Activated CD8-positive, alpha-beta memory T cell treated with anti-CD3 and anti-CD28 coated beads, Interleukin-2, amount 50 U/mL, for 24 hours (primary cell): ENCODE measurements around the gene SMYD3.
"Not testable (repeated sequence)": the region's sequence is repeated elsewhere in the genome, so short reads cannot be mapped to it uniquely, and the experiment has no call there.

Experiments used
- DNase-seq: peaks from one replicate; pipeline ENCODE4 v3.0.0-alpha.2; 2020; ENCODE audit errors: extremely low read depth

The SMYD3 gene

DNA sequence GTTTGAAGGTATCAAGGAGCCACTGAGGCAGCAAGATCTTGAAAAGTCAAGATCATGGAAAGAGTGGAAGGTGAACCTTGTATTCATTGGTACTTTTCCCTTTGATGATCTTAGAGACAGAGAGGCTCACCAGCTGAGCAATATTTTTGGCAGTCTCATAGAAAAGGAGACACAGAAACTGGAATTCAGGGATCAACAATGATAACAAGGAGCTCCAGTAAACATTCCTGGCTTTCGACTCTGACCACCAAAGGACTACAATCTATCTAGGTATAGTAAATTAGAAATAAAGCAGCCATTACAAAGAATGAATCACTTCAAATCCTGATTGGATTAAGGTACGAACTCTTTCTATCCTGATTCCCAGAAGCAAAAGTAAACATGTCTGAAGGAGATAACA, 736.9 kb downstream of the SMYD3 start:
- DNase-seq = no peak

DNA sequence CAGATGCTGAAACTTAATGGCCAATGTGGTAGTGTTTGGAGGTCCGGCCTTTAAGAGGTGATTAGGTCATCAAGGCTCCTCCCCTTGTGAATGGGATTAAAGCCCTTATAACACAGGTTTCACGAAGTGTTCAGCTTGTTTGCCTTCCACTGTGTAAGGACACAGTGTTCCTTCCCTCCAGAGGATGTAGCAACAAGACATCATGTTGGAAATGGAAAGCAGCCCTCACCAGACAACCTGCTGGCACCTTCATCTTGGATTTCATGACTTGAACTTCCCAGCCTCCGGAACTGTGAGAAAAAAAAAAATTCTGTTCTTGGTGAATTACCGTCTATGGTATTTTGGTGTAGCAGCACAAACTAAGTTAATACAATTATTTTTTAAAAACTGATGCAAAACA, 738.5 kb downstream of the SMYD3 start:
- no peak for DNase-seq

GRCh38 chr1:245765230-245766000, 741.7 kb downstream of the SMYD3 start:
- DNase-seq = no peak

DNA sequence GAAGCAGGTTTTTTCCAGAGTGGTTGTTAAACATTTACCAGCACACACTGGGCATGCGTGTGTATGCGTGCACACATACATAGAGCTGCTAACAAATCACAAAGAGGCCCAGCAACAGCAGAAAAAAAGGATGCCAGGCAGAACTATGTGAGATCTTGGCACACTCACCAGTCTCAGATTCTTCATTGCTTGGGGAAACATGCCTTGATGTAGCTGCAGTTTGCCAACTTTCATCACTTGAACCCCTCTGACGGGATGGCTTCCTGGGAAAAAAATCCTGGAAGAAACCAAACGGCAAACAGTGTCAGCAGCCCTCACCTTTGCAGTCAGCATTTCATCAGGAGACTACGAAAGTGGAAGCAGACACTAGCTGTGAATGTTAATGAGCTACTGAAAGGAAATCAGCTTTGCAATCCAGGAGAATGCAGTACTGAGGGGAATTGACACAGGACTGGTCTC, 743.2 kb downstream of the SMYD3 start:
- no peak for DNase-seq

DNA sequence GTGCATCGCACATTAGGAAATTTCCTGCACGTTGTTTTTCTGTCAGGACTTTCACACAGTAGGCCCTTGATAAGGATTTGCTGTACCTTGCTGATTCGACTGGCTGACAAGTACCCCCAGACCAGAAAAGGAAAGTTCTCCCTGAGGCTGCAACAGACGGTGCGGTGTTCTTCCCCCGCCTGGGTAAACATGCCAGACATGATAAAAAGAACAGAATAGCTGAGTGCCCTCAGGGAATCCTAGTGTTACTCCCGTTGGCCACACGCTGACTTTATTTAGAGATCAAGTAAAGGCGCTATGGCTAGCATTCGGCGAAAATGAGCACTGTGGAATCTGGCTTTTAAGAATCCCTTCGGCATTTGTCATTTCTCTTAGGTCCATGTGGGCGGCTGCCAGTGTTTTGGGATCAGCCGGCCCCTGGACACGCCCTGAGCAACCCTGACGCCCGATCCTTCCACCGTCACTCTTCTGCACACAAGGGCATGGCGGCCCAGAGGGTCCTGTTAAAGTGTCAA, 744.6 kb downstream of the SMYD3 start:
- no peak for DNase-seq

DNA sequence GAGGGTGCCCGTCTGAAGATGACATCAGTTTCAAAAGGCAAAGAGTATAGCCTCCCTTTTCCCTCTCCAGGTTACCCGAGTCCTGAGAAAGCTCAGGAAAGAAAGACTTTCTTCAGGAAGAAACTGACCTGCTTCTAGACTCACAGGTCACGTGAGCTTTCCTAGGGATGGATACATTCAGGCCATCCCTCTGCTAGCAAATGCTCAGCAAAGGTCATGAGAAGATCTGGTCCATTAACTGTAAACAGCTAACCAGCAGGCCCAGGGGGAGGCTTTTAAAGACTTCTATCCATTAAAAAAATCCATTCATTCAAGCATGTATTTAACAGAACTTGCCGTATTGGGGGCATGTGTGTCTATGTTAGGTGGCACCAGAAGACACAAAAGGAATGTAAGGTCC, 746.8 kb downstream of the SMYD3 start:
- DNase-seq = no peak

DNA sequence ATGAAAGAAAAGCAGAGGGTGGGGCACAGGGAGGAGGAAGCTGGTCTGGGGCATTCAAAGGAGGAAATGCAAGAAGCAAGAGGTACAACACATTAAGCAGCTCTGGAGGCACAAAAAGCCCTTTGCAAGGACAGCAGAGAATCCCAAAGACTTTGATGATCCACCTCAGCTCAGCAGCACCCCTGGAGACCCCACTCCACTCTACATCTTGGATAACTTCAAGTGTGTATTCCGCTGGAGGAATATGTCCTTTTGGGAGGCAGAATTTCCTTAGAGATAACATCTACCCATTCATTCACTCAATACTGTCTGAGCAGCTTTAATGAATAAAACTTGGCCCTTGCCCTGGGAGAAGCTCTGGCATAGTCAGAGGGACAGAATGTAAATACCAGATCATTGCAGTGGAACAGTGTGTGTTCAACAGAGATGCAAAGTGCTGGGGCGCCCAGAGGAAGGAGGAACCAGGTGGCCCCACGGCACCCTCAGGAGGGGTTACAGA, 752.6 kb downstream of the SMYD3 start:
- no peak for DNase-seq

DNA sequence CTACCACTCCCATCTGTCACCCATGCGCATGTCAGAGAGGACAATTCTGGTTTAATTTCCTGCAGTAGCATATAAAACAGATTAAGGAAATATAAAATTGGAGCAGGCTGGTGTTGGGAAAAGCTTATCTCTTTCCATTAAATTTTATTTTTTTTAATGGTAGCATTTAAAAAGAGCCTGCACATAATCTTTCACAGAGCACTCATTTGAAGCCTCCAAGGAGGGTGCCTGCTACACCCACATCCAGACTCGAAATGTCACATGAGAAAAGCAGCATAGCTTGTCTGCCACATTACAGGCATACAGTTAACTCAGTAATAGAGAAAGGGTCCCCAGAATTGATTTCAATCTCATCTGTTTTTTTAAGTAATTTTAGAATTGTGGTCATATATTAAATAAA, 753.3 kb downstream of the SMYD3 start:
- no peak for DNase-seq

- no peak for DNase-seq
Measured at GRCh38 chr1:245752561-245752960, 754.5 kb downstream of the SMYD3 start.

- no peak for DNase-seq
Measured at GRCh38 chr1:245751726-245752470, 755.2 kb downstream of the SMYD3 start.

- DNase-seq = no peak
Measured at GRCh38 chr1:245751116-245751515, 756.0 kb downstream of the SMYD3 start.

- DNase-seq = no peak
Measured at GRCh38 chr1:245750261-245750660, 756.8 kb downstream of the SMYD3 start.

GRCh38 chr1:245749053-245749452, 758.0 kb downstream of the SMYD3 start:
- no peak for DNase-seq

DNA sequence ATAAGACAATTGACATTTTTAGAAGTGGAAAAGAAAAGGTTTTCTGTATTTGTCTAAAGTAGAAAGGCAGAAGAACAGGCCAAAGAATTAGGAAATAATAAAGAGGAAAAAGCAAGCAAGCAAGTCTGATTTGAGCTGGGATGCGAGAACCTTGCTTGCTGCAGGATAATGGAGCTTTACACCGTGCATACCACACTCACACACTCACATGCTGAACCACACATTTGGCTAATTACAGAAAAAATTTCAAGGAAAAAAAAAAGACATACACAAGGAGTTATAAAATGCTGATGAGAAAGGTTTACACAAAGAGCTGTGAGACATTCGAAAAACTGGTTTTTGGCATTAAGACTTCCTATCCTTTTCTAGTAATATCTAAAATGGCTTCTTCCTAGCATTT, 758.4 kb downstream of the SMYD3 start:
- DNase-seq = no peak

DNA sequence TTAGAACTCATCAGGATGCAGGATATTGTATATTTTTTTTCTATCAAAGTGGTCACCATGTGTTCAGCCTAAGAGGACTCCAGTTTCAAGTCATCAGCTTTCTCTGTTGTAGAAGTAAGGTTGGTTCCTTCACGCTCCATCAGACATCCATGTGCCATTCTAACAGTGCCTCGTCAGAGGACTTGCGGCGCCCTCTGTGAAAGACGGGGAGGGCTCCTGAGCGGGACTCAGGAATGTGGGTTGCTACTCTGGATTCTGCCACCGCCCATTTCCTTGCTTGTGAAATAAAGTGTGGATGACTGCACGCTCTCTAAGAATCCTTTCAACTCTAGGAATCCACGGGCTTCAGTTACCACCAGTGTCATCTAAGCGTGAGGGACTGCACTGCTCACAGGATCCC, 758.8 kb downstream of the SMYD3 start:
- DNase-seq = no peak

DNA sequence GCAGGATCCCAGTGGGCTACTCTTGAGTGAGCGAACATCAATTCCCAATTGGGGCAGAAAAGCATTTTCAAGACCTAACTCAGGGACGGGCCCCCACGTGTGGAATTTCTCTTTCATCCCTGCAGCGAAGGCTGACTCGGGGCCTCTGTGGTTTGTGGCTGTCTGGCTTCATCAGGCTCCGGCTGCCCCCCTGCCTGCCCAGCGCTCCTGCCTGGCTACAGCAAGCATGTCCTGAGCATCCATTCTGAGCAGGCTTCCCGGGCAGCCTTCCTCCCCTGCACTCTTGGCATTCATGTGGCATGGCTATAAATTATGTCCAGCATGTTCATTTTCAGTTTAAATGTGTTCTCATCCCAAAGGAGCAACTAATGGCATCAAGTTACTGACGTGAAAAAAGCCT, 764.2 kb downstream of the SMYD3 start:
- no peak for DNase-seq

DNA sequence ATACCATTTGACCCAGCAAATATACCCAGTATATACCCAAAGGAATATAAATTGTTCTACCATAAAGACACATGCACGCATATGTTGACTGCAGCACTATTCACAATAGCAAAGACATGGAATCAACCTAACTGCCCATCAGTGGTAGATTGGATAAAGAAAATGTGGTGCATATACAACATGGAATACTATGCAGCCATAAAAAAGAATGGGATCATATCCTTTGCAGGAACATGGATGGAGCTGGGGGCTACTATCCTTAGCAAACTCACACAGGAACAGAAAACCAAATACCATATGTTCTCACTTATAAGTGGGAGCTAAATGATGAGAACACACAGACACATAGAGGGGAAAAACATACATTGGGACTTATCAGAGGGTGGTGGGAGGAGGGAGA, 766.7 kb downstream of the SMYD3 start:
- not testable (repeated sequence) for DNase-seq

DNA sequence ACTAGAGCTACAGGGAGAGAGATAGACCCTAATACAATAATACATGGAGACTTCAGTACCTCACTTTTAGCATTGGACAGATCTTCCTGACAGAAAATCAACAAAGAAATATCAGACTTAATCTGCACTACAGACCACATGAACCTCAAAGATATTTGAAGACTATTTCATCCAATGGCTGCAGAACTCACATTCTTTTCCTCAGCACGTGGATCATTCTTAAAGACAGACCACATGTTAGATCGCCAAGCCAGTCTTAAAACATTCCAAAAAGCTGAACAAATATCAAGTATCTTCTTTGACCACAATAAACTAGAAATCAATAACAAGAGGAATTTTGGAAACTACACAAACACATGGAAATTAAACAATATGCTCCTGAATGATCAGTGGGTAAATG, 776.3 kb downstream of the SMYD3 start:
- no peak for DNase-seq

- not testable (repeated sequence) for DNase-seq
Measured at GRCh38 chr1:245728035-245728434, 779.0 kb downstream of the SMYD3 start.

DNA sequence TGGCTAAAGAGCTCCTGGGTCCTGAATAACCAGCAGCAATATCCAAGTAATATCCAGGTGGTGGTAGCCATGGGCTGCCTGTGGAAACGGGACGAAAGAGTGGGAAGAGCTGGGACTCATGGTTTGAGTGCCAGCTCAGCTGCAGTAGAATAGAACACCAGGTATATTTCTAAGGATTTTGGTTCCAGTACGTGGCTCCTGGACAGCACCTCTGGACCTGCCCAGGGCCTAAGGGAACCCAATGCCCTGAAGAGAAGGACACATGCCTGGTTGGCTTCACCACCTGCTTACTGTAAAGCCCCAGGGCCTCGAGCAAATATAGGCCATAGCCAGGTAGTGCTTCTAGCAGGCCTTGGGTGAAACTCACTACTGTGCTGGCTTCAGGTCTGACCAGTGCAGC, 785.6 kb downstream of the SMYD3 start:
- no peak for DNase-seq

DNA sequence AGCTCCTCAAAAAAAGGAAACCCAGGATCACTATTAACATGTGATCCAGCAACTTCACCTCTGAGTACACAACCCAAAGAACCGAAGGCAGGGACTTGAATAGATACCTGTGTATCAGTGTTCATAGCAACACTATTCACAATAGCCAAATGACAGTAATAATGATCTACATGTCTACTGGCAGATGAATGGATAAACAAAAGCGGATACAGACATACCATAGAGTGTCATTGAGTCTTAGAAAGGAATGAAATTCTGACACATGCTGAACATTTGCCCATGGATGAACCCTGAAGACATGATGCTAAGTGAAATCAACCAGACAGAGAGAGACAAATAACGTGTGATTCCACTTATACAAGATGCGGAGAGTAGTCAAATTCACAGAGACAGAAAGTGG, 788.1 kb downstream of the SMYD3 start:
- DNase-seq = no peak

GRCh38 chr1:245718123-245718522, 789.0 kb downstream of the SMYD3 start:
- DNase-seq = no peak

DNA sequence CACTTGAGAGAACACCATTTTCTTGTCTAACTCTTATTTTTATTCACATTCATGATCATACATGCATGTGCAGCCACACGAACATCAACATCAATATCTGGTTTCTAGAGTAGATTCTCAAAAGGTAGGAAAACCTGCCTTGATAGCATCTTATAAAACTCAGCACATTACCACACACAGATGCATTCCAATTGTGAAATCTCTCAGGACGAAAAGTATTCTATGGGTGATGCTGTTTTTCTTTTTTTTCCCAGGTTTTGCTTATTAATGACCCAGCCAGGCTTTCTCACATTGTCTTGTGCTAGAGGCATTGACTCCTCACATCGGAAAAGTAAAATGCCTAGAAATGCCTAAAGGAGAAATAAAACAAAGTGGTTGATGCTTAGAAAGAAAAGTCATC, 789.5 kb downstream of the SMYD3 start:
- DNase-seq = no peak
